B cell (primary cell): ENCODE results near the gene ZNF669. TPM values are rescaled to one million over a fixed set of nuclear protein-coding genes. Genes with fewer than 3 reads are reported as not detected.

Experiments
- ATAC-seq: fragments of 200-7000 bp; cut with Tn5 transposase; one replicate; pipeline ENCODE4 v1.10.0; 2021; ENCODE audit warnings: low read depth, mild to moderate bottlenecking, moderate number of reproducible peaks, moderate library complexity
- CTCF ChIA-PET: fragments of 350-600 bp; sonication (Branson Sonifier 250); formaldehyde crosslinking; loops from one replicate; lab custom pipeline; 2021; ENCODE audit warnings: antibody characterized with exemption, inconsistent platforms; lab: Charles Lee
- POLR2A ChIA-PET: fragments of 350-600 bp; sonication (Branson Sonifier 250); formaldehyde crosslinking; loops from one replicate; lab custom pipeline; 2021; ENCODE audit warnings: antibody characterized with exemption; lab: Charles Lee
- DNase-seq: peaks from one replicate; pipeline ENCODE4 v3.0.0; 2013
- H2AFZ ChIP-seq: 2 replicates; pipeline ENCODE4 v1.6.1; 2012; ENCODE audit warnings: mild to moderate bottlenecking, low read depth, low read length; ENCODE audit not compliant: insufficient read depth, poor library complexity, severe bottlenecking
- H3K27ac ChIP-seq, 2 donors: 1 replicate in 1 of 2; 2 replicates in 1 of 2; pipeline ENCODE4 v1.5.1; 2012 to 2013; ENCODE audit warnings: low read length in 2 of 2, mild to moderate bottlenecking in 2 of 2, moderate library complexity in 1 of 2
- H3K27me3 ChIP-seq, 4 experiments: fragments of 200-600 bp in 1 of 4; sonication (generic) in 1 of 4; replicated peaks in 1 of 4; 1 replicate in 2 of 4; 2 replicates in 2 of 4; pipeline versions ENCODE4 v1.6.1 to v1.7.0; 2013 to 2016; ENCODE audit warnings: low read length in 3 of 4, mild to moderate bottlenecking in 2 of 4, mixed read lengths in 1 of 4, moderate library complexity in 1 of 4; ENCODE audit not compliant: insufficient read depth in 4 of 4, control insufficient read depth in 3 of 4; ENCODE audit errors: control extremely low read depth in 1 of 4
- H3K36me3 ChIP-seq, 2 experiments: replicated peaks in 1 of 2; 1 replicate in 1 of 2; 2 replicates in 1 of 2; pipeline versions ENCODE4 v1.6.1 to v1.7.1; 2013; ENCODE audit warnings: low read length in 1 of 2; ENCODE audit not compliant: insufficient read depth in 2 of 2, control insufficient read depth in 1 of 2; ENCODE audit errors: control extremely low read depth in 1 of 2, extremely low read depth in 1 of 2
- H3K4me1 ChIP-seq, 2 donors: fragments of 200-600 bp in 1 of 2; sonication (generic) in 1 of 2; 1 replicate in 1 of 2; 2 replicates in 1 of 2; pipeline versions ENCODE4 v1.5.1 to v1.6.1; 2013 to 2017; ENCODE audit warnings: low read length in 2 of 2; ENCODE audit not compliant: control insufficient read depth in 2 of 2, insufficient read depth in 2 of 2
- H3K4me2 ChIP-seq: replicated peaks from 2 replicates; pipeline ENCODE3; 2012; ENCODE audit warnings: mild to moderate bottlenecking, low read depth, low read length; ENCODE audit not compliant: poor library complexity, severe bottlenecking
- H3K4me3 ChIP-seq, 5 experiments: fragments of 200-600 bp in 1 of 5; sonication (generic) in 1 of 5; 1 replicate in 3 of 5; 2 replicates in 2 of 5; pipeline versions ENCODE4 v1.5.1 to v1.7.0; 2011 to 2016; ENCODE audit warnings: low read length in 4 of 5, mild to moderate bottlenecking in 4 of 5, low read depth in 2 of 5, control low read depth in 1 of 5, moderate library complexity in 1 of 5; ENCODE audit not compliant: insufficient read depth in 1 of 5; ENCODE audit errors: control extremely low read depth in 1 of 5, extremely low read depth in 1 of 5
- H3K79me2 ChIP-seq: fragments of 200-600 bp; sonication (generic); one replicate; pipeline ENCODE4 v1.6.0; 2016; ENCODE audit warnings: low read length; ENCODE audit not compliant: control insufficient read depth, insufficient read depth
- H3K9ac ChIP-seq: fragments of 200-600 bp; sonication (generic); 2 replicates; pipeline ENCODE4 v1.6.1; 2017; ENCODE audit warnings: mild to moderate bottlenecking, low read length, moderate library complexity
- H3K9me3 ChIP-seq, 3 donors: one replicate each; pipeline versions ENCODE4 v1.6.1 to v1.7.1; 2013; ENCODE audit warnings: low read length in 2 of 3; ENCODE audit not compliant: control insufficient read depth in 2 of 3, insufficient read depth in 1 of 3; ENCODE audit errors: control extremely low read depth in 1 of 3
- H4K20me1 ChIP-seq: 2 replicates; pipeline ENCODE4 v1.6.0; 2012; ENCODE audit warnings: mild to moderate bottlenecking, low read length; ENCODE audit not compliant: insufficient read depth, control insufficient read depth, poor library complexity, severe bottlenecking
- H3K27ac Mint-ChIP-seq: one replicate; pipeline ENCODE4 v1.8.0; 2021; ENCODE audit warnings: mixed read lengths
- H3K27me3 Mint-ChIP-seq: one replicate; pipeline ENCODE4 v1.8.0; 2021; ENCODE audit warnings: mixed read lengths
- H3K4me1 Mint-ChIP-seq: one replicate; pipeline ENCODE4 v1.8.0; 2021; ENCODE audit warnings: mixed read lengths
- H3K4me3 Mint-ChIP-seq: one replicate; pipeline ENCODE4 v1.8.0; 2021; ENCODE audit warnings: mixed read lengths
- H3K9me3 Mint-ChIP-seq: one replicate; pipeline ENCODE4 v1.8.0; 2022; ENCODE audit warnings: mixed read lengths; ENCODE audit not compliant: insufficient read depth
- CTCF ChIP-seq: fragments of 200-600 bp; IDR thresholded peaks from one replicate; pipeline ENCODE4 v1.8.0; 2022; ENCODE audit warnings: antibody characterized with exemption, mild to moderate bottlenecking
- EZH2 ChIP-seq: IDR thresholded peaks from 2 replicates; pipeline ENCODE4 v1.6.1; 2012; ENCODE audit warnings: borderline replicate concordance, low read depth, mild to moderate bottlenecking, moderate library complexity, low read length; ENCODE audit not compliant: insufficient read depth, poor library complexity, severe bottlenecking
- WGBS: methylation state at CpG from one replicate; pipeline ENCODE4 v1.1.5; 2013; ENCODE audit warnings: missing lambda C conversion rate; ENCODE audit not compliant: insufficient coverage; 5-methylcytosine and 5-hydroxymethylcytosine counted together
- intact Hi-C: fragments of 100-400 bp; cut with micrococcal nuclease; formaldehyde crosslinking; loops from one replicate; pipeline ENCODE4 v1.10.0; 2022
- polyA plus RNA-seq: library from polyadenylated mRNA; depleted of rRNA; stranded (reverse); fragments of >200 nt; gene quantifications from 2 replicates; pipeline ENCODE4 v1.2.3, GENCODE V29; 2012
- total RNA-seq, 2 donors: library from RNA; stranded (reverse); fragments of 120-200 nt in 1 of 2; gene quantifications; 1 replicate in 1 of 2; 2 replicates in 1 of 2; pipeline versions ENCODE4 v1.2.3 to v1.2.4, GENCODE V29; 2013 to 2022

ZNF669 gene
- total and polyA plus RNA-seq, 2 donors (not counting 1 experiment from before 2014, with no cell fraction given) = 16.3 to 20.8 TPM

DNA sequence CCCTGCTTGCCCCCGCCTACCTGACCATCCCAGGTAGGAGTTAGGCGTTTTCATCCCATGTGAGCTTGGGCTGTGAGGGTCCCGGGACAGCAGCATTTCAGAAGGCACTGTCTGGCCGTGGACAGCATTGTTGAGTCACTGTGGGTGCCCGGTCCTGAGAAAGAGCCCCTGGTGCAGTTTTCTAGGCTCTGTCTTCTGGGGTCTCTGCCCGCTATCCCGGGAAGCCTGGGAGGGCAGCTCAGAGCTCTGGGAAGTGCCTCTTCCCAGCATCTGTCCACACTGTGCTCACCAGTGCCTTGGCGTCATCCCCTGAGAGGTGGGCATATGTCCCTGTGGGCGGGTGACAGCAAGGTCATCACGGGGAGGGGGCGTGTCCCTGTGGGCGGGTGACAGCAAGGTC is 11.4 kb upstream of the ZNF669 start:
- no peak overlapping the region for H3K27ac ChIP-seq
- no peaks in the 10 kb centered on the region for H3K79me2 ChIP-seq
- Mint-ChIP-seq H3K27ac (no peak overlapping the region), H3K4me1 (peaks cover 7% of the 10 kb centered on the region), H3K4me3 (no peak overlapping the region), H3K27me3 (peaks cover 14% of the 10 kb centered on the region), H3K9me3 (no peaks in the 10 kb centered on the region)
- CTCF ChIA-PET = no interaction called here
- no peak overlapping the region for H3K9ac ChIP-seq
- POLR2A ChIA-PET = no interaction called here
- TF ChIP-seq CTCF = no peak
- TF ChIP-seq EZH2 = no peak
- H4K20me1 ChIP-seq = no peaks in the 10 kb centered on the region
- no peak overlapping the region for H2AFZ ChIP-seq
- H3K9me3 ChIP-seq = peaks cover 0 to 38% (median 0%) of the 10 kb centered on the region in 3 donors
- WGBS = 87% methylated on average over 7 of the region's 12 CpGs
- H3K27me3 ChIP-seq = peaks cover 0 to 25% (median 10%) of the 10 kb centered on the region in 4 experiments
- DNase-seq = no peak
- peaks cover 10 to 14% of the 10 kb centered on the region in 2 donors for H3K4me1 ChIP-seq
- intact Hi-C loops = no loop called here
- no peaks in the 10 kb centered on the region for H3K36me3 ChIP-seq
- no peak overlapping the region for H3K4me2 ChIP-seq
- ATAC-seq = no peak
- H3K4me3 ChIP-seq = no peak overlapping the region

GRCh38 chr1:247115141-247115510 is 11.0 kb upstream of the ZNF669 start:
- H3K27me3 Mint-ChIP-seq = peaks cover 15% of the 10 kb centered on the region
- POLR2A ChIA-PET = no interaction called here
- Histone ChIP-seq H3K27me3 (peaks cover 0 to 27% (median 13%) of the 10 kb centered on the region in 4 experiments), H3K9me3 (peaks cover 0 to 39% (median 0%) of the 10 kb centered on the region in 3 donors), H3K27ac (no peak overlapping the region), H3K9ac (no peak overlapping the region), H3K36me3 (no peaks in the 10 kb centered on the region), H3K4me1 (peaks cover 12 to 16% of the 10 kb centered on the region in 2 donors), H3K4me3 (no peak overlapping the region), H3K79me2 (no peaks in the 10 kb centered on the region), H2AFZ (no peak overlapping the region), H4K20me1 (no peaks in the 10 kb centered on the region), H3K4me2 (no peak overlapping the region)
- no peaks in the 10 kb centered on the region for H3K9me3 Mint-ChIP-seq
- H3K27ac Mint-ChIP-seq = no peak overlapping the region
- CTCF ChIA-PET = no interaction called here
- intact Hi-C loops = no loop called here
- ATAC-seq = no peak
- WGBS = 63% methylated on average over 6 of the region's 7 CpGs
- H3K4me1 Mint-ChIP-seq = peaks cover 8% of the 10 kb centered on the region
- H3K4me3 Mint-ChIP-seq = peak overlapping the region; percentile 24
- TF ChIP-seq EZH2 (no peak), CTCF (no peak)
- no peak for DNase-seq
